ENCODE measurements around the gene SEC31B.

The SEC31B gene, protein sequence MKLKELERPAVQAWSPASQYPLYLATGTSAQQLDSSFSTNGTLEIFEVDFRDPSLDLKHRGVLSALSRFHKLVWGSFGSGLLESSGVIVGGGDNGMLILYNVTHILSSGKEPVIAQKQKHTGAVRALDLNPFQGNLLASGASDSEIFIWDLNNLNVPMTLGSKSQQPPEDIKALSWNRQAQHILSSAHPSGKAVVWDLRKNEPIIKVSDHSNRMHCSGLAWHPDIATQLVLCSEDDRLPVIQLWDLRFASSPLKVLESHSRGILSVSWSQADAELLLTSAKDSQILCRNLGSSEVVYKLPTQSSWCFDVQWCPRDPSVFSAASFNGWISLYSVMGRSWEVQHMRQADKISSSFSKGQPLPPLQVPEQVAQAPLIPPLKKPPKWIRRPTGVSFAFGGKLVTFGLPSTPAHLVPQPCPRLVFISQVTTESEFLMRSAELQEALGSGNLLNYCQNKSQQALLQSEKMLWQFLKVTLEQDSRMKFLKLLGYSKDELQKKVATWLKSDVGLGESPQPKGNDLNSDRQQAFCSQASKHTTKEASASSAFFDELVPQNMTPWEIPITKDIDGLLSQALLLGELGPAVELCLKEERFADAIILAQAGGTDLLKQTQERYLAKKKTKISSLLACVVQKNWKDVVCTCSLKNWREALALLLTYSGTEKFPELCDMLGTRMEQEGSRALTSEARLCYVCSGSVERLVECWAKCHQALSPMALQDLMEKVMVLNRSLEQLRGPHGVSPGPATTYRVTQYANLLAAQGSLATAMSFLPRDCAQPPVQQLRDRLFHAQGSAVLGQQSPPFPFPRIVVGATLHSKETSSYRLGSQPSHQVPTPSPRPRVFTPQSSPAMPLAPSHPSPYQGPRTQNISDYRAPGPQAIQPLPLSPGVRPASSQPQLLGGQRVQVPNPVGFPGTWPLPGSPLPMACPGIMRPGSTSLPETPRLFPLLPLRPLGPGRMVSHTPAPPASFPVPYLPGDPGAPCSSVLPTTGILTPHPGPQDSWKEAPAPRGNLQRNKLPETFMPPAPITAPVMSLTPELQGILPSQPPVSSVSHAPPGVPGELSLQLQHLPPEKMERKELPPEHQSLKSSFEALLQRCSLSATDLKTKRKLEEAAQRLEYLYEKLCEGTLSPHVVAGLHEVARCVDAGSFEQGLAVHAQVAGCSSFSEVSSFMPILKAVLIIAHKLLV

GRCh38 chr10:100519311-100520051, at the start of gene SEC31B:
Gene SEC31B (minus strand): TSS chr10:100519861. CDS start chr10:100516952, 2,909 bp downstream.
- H3K4me3 ChIP-seq (replicated peaks; ENCODE audit: low read depth, low read length) = peak within 1 kb of the TSS; percentile 31
- TF ChIP-seq CTCF (IDR thresholded peaks at IDR 0.05; ENCODE audit: low read length, missing control alignments) = no peak
- no peak for DNase-seq (ENCODE audit: low read depth)

DNA sequence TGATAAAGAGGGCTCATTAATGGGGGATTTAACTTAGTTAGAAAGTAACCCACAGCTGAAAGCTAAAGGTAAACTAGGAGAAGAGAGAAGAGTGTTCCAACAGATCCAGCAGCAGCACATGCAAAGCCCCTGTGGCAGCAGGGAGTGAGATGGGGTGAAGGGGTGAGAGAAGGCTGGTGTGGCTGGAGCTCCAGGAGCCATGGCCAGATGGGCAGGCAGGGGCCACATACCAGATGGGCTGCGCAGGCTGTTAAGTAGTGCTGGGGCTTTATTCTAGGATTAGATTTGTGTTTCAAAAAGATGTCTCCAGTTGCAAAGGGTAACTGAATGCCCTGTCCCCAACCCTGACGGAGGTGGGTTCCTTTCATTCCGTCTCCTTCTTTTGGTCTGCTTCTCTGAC, 49.3 kb upstream of the SEC31B start:
- no peak for TF ChIP-seq CTCF (IDR thresholded peaks at IDR 0.05; ENCODE audit: low read length, missing control alignments)
- no peak for DNase-seq (ENCODE audit: low read depth)
- no peak overlapping the region for H3K4me3 ChIP-seq (replicated peaks; ENCODE audit: low read depth, low read length)

DNA sequence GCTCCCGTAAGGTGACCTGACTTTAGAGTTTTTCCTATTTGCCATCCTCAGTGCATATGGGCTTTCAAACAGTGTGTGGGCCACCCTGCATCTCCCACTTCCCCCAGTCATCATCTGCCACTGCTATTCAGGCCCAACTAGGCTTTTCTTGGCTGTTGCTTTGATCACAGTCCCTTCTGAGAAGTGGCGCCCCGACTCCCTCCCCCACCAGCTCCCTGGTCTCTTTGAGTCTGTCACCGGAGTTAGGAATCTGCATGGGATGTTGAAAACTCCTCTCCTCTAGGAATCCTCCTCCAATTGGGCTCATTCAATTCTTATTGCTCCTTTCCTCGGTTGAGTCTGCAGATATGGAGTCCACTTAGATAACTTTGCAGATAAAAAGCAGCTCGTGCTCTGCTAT, 48.2 kb upstream of the SEC31B start:
- TF ChIP-seq CTCF (IDR thresholded peaks at IDR 0.05; ENCODE audit: low read length, missing control alignments) = no peak

GRCh38 chr10:100567249-100567648, 47.6 kb upstream of the SEC31B start:
- DNase-seq (ENCODE audit: low read depth) = no peak

More for the DNA sequence above, 48.2 kb upstream of the SEC31B start:
- no peak overlapping the region for H3K4me3 ChIP-seq (replicated peaks; ENCODE audit: low read depth, low read length)
- DNase-seq (ENCODE audit: low read depth) = no peak

GRCh38 chr10:100566561-100566960, 46.9 kb upstream of the SEC31B start:
- H3K4me3 ChIP-seq (replicated peaks; ENCODE audit: low read depth, low read length) = no peak overlapping the region
- DNase-seq (ENCODE audit: low read depth) = no peak
- no peak for TF ChIP-seq CTCF (IDR thresholded peaks at IDR 0.05; ENCODE audit: low read length, missing control alignments)

More at GRCh38 chr10:100567249-100567648, 47.6 kb upstream of the SEC31B start:
- no peak for TF ChIP-seq CTCF (IDR thresholded peaks at IDR 0.05; ENCODE audit: low read length, missing control alignments)
- H3K4me3 ChIP-seq (replicated peaks; ENCODE audit: low read depth, low read length) = no peak overlapping the region

All from fibroblast of pulmonary artery (primary cell).